ENCODE data around the gene PLXNA2.

Gene PLXNA2

DNA sequence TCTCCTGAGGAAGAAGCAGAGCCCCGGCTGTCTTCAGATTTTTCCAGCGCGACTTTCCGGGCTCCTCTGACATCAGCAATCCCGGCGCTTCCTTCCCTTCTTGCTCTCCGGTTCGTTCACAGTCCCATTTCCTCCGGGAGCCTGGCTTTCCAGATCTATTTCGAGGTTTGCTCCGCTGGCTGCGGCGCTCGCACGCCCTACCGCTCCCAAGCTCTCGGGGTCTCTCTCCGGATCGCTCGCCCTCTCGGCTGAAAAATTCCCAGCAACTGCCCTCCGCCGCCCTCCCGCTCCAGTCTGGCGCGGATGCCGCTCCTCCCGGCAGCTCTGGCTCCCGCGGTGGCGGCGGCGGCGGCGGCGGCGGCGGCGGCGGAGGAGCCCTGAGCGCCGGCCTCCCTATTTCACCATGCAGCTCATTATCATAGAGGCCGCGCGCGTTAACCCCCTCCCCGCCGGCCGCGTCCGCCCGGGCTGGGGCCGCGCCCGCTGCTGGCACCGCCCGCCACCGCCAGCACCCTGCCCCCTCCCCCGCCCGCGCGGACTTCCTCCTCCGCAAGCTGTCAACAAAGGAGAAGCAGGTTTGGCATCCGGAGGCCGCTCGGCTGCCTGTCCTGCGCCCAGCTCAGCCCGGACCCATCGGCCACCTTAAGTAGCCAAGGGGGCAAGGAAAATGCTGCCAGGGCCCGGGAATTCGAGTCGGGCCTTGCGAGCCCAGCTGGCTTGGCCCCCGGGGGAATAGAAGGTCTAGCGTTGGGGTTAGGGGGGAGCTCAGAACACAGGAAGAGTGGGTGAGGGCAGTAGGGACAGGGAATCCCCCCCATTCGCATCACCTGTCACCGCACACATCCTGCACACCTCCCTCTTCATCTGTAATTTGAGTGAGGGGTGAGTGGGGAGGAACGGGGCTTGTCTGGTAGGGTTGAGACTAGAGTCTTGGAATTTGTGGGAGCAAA, at the start of gene PLXNA2:
TSS of gene PLXNA2 (minus strand) at position 418 of the 950 bp plus-strand sequence. CDS start 26,462 bp downstream, outside the sequence.
- no peak for FAIRE-seq

DNA sequence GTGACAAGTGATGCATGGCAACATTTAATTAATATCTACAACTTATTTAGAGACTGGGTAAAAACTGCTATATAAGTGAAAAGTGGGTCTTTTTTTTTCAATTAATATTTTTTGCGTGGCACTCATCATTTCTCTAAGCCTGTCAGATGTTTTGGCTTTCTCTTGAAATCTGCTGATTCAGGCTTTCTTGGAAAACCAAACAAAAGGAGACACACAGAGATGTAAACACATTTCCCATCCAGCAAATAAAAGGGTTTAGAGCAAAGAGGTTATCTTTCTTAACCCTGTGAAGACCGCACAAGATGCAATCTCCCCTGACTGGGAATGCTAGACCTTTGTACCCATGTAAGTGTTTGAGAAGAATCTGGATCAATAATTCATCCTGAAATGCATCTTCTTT, 48.7 kb upstream of the PLXNA2 start:
- no peak for FAIRE-seq

DNA sequence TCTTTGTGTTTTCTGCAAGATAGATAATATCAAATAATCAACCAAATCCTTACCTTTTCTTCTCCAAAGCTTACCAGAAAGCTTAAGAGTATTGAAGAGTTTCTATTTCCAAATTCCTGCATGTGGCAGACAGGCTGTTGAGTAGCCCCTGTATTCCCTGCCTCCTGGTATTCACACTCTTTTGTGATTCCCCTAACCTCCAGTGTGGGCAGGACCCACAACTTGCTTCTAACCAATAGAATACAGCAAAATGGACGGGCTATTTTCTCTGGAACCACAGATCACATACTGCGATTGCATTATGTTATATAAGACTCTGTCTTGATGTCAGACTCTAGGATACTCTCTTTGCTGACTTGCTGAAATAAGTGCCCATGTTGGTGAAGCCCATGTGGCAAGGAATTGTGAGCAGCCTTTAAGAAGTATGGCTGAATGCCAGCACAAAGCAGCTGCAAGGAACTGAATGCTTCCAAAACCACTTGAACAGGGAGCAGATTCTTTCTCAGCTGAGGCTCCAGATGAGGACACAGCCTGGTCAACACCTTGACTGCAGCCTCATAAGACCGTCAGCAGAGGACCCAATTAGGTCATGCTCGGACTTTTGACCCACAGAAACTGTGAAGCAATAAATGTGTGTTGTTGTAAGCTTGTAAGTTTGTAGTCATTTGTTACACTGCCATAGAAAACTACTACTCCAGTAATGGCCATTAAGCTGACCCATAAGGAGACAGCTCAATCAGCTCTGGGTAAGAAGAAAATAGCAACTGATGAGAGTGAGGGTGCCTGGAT, 47.9 kb upstream of the PLXNA2 start:
- no peak for FAIRE-seq

DNA sequence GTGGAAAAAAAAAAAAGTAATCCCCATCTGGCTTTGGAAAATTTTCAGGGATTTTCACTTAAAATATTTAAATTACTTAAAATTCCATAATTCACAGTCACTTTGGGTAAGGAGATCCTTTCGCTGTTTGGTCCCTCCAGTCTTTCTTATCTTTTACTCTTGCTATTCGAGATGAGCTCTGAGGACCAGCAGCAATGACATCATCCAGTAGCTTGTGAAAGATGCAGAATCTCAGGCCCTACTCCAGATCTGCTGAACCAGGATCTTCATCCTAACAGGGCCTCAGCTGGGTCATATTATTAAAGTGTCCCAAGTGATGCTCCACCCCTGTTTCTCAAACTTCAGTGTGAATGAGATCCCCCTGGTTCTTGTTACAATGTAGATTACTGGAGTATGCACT, 46.9 kb upstream of the PLXNA2 start:
- no peak for FAIRE-seq

DNA sequence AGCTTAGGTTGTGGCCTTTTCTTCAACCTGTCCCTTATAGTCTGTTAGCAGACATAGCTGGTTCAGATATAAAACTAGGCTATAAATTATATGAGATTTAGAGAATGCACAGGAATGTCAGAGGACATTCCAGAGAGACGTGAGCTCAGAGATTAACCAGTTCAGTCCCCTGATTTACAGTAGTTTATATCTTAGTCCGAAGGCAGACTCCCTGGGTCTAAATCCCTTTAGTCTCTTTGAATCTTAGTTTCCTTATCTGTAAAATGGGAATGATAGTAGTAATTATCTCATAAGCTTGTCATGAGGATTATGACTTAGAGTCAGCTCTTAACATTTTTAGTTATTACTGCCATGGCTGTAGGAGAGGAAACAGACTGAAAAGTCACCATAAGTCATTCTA, 45.5 kb upstream of the PLXNA2 start:
- no peak for FAIRE-seq

GRCh38 chr1:208288495-208288894, 44.3 kb upstream of the PLXNA2 start:
- FAIRE-seq: no peak

DNA sequence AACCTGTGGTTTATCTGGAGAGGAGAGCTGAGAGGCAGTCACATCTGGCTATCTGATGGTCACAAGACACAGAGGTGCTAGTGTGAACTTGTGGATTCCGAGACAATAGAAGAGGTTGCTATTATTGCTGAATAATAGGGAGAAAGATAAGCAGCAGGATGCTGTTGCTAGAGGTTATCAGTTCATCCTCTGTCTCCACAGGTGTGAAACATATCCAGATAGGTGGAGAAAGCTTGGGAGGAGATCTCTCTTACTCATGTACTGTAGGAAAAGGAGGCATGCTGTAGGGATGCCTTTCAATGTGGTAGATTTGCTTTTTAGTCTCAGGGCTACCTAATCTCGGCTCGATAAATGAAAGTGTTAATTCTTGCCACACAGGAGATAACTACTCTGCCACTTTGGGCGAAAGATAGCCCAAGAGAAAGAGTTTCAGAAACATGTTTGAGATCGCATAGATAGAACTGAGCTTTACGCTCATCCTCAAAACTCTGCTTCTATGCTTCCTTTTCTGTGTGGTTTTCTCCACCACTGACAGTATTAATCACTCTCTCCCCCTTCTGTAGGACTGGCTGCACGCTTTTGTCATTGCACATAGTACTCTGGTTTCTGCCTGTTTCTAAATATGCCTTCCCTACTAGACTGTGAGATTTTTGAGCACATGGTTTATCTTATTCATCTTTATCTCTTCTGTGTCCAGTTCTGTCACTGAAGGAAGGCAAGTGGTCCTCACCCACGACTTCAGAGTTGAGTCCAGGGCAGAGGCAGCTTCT, 36.7 kb upstream of the PLXNA2 start:
- no peak for FAIRE-seq

- FAIRE-seq: no peak
These were observed 35.8 kb upstream of the PLXNA2 start for GRCh38 chr1:208279826-208280588.

DNA sequence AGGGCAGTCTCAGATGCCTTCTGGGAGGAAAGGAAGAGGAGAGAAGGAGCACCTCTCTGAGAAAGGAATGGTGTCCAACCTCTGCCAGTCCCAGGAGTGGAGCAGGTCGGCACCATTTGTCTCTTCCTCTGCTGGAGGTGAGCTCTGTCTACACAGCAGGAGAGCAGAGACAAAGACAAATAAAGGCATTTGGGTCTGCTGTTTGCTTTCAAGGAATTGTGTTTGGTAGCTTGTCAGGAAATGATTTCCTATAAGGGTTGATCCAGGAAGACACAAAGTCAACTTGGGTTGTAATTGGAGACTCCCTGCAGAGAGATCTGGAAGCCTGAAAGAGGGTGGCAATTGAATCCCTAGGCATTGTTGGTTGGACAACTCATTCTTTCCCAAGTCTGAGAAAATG, 34.5 kb upstream of the PLXNA2 start:
- FAIRE-seq: no peak

- no peak for FAIRE-seq
These were observed 32.7 kb upstream of the PLXNA2 start for GRCh38 chr1:208276757-208277435.

GRCh38 chr1:208275083-208275482, 30.9 kb upstream of the PLXNA2 start:
- FAIRE-seq: no peak

GRCh38 chr1:208273386-208274017, 29.3 kb upstream of the PLXNA2 start:
- FAIRE-seq: no peak

GRCh38 chr1:208272713-208273112, 28.5 kb upstream of the PLXNA2 start:
- FAIRE-seq: no peak

DNA sequence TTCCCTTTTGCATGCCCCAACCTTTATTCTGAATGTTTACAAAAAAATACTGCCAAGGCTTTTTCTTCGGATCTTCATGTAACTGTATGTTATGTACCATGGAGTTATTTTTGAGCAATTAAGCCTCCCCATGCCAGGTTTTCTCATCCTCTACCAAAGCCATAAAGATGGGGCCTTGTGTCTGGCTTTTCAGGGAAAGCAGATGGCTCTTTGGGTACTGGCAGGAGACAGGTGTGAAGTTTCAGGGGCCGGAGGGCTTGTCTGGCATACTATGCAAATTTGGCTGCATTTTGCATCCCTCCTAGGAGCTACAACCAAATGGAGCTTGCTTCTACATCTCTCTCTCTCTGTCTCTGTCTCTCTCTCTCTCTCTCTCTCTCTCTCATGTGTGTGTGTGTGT, 28.1 kb upstream of the PLXNA2 start:
- FAIRE-seq: no peak

DNA sequence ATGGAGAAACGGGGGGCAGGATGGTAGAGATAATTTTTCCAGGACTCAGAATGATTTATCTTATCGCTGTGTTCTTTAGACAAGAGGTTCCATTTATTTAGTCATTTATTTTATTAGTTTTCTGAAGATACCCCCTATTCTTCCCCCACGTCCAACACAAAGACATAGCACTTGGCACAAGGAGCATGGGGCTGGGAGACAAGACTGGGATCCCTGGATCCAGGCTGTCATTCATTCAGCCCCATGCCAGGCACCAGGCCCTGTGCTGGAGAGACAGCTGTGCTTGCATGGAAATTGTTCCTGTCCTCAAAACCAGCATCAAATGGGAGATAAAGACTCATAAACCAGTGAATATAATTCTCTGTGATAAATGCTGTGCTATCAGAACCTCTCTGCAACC, 27.1 kb upstream of the PLXNA2 start:
- FAIRE-seq: no peak

GRCh38 chr1:208270651-208271141, 26.5 kb upstream of the PLXNA2 start:
- no peak for FAIRE-seq

DNA sequence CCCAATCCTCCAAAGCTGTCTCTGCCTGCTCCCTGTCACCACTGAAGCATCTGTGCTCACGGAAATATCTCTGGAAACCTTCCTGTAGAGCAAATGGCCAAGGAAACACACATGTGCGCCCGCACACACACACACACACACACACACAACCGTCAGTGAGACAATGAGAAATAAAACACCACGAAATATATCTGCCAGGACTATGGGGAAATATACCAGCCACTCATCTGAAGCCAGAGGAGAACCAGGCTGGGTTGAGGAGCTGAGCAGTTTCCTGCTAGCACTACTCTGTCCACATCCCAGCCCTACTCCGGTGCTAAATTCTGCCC, 25.1 kb upstream of the PLXNA2 start:
- FAIRE-seq: no peak

DNA sequence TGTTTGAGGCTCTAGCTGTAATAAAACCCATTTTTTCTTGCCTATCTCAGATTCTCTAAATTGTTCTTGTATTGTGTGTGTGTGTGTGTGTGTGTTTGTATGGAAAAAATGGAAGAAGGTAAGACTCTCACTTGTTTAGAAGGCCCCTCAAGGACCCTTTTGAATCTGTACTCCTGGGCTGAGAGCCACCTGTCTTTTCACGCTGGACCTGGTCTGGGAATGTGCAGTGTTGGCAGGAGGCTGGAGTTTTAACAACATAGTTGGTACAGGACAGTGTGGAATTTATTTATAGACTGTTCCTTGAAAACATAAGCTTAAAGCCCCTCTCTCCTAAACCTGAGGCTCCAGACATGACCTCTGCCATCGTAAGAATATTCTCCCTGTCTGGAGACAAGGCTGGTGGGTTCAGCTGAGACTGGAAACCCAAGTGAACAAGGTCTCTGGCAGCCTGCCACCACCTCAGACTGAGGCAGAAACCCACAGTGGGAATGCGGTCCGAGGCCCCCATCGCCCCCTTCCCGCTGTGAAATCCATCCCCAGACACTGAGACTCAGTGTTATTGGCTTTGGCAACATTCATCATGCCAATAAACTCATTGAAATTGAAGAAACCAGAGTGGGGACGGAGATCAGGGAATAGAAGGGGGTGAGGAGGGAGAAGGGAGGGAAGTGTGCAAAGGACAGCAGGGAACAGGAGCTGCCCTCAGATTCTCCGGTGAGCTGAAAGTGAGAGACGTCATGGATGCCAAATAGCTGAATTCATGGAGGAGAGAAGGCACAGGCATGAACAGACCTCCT, 24.6 kb upstream of the PLXNA2 start:
- FAIRE-seq: no peak

GRCh38 chr1:208265525-208265924, 21.3 kb upstream of the PLXNA2 start:
- no peak for FAIRE-seq

DNA sequence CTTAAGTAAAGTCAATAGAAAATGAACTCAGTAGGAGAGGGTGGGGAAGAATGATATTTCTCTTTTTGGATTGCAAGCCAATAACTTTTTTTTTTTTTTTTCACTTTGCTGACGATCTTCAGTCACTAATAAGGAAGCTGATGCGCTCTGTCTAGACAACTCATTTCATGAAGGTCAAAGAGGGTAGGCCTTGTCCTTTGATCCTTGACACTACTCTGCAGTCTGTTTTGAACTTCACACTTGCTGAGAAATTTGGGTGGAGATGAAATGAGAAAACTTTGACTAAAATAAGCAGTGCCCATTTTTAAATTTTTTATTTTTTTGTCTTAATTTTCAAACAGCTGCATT, 20.9 kb upstream of the PLXNA2 start:
- no peak for FAIRE-seq
